IPS-18c (cell line): ENCODE data around the gene RALGPS1.
"Not testable (repeated sequence)": the region's sequence is repeated elsewhere in the genome, so short reads cannot be mapped to it uniquely, and the experiment has no call there.

Experiments
- H3K4me3 ChIP-seq: 2 replicates; pipeline ENCODE4 v1.7.0; 2013; ENCODE audit warnings: low read depth, mild to moderate bottlenecking, low read length, moderate library complexity; ENCODE audit not compliant: insufficient read depth
- H3K9me3 ChIP-seq: one replicate; pipeline ENCODE4 v1.6.1; 2013; ENCODE audit warnings: mild to moderate bottlenecking, low read length, moderate library complexity; ENCODE audit not compliant: control insufficient read depth, insufficient read depth

The RALGPS1 gene

DNA sequence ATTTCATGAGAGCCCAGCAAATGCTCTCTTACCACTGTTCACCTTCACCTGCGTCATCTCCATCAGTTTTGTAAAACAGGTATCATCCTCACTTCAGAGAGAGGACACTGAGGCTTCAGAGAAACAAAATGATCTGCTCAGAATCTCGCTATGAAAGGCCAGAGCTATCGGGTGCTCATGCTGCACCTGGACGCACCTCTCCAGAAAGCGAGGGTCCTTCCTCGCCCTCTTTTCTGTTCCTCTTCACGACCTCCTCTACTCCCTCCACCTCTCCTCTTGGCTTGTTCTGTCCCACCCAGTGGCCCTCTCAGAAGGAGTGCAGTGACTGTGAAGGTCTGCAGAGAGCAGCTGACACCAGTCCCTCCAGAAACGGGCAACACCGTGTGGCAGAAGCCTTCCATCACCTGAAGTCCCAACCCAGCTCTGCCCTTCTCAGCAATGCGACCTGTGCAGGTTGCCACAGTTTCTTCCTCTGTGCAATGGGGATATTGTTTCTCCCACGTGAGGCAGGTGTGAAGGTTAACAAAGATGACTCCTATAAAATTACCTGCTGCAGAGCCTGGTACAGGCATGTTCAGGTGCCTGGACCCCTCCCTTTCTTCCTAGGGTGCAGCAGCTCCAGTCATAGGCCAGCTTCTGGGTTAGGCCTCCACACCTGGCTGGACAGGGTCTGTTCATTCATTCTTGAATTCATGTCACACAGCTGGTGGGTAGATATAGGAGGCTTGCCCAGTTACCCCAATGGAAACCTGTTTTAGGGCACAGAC, 253.2 kb downstream of the RALGPS1 start:
- Histone ChIP-seq H3K9me3 (no peaks in the 10 kb centered on the region), H3K4me3 (no peak overlapping the region)

DNA sequence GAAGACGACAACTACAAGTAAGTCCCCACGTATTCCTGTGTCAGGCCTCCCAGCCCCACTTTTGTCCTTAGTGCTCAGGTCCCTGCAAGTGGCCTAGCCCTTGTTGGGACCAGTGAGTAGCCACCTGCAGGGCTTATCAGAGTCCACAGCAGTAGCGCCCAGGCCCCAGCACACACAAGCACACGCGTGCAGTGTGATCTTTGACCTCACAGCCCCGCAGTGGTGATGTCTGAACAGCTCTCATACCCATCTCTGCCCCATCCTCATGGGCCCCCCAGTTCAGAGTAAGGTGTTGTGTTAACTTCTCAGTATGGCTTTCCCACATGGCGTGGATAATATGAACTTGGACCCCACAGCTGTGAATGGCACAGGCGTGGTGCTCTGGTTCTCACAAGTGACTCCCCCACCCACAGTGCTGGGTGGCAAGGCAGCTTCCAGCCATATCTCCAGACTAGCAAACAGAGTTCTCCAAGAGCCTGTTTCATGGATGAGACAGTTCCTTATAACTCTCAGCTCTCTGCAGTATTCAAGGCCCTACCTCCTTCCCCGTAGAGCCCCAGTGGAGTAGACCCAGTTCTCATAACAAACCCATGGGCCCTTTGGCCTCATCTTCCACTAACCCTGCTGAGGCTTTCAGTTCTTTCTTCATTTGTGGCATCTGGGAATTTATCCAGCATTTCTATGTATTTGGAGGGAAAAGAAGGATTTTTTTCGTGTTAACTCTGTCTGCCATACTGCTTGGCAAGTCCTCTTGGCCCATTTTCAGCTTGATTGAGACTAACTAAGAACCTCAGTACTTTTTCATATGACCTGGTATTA, 254.4 kb downstream of the RALGPS1 start:
- Histone ChIP-seq H3K9me3 (no peaks in the 10 kb centered on the region), H3K4me3 (no peak overlapping the region)

DNA sequence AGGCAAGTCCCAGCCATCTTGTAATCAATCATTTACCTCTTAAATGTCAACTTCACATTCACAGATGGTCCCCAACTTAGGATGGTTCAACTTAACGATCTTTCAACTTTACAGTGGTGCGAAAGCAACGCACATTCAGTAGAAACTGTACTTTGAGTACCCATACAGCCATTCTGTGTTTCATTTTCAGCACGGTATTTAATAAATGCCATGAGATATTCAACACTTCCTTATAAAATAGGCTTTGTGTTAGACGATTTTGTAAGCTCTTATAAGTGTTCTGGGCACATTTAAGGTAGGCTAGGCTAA, 254.9 kb downstream of the RALGPS1 start:
- no peak overlapping the region for H3K4me3 ChIP-seq
- H3K9me3 ChIP-seq = no peaks in the 10 kb centered on the region

DNA sequence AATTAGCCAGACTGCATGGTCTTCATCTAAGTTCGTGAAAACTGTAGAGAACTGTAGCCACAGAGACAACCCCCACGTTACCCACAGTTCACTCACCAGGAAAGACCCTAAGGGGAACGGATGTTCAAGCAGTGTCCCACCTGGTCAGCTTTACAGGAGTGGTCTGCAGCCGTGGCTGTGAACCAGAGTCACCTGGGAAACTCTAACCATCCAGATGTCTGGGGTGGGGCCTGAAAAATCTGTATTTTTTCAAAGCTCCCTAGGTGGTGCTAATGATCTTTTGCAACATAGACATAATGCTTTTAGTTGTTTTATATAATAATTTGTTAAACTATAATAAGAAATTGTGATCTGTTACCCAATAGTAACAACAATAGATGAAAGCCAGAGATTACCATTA, 255.5 kb downstream of the RALGPS1 start:
- Histone ChIP-seq H3K4me3 (no peak overlapping the region), H3K9me3 (no peaks in the 10 kb centered on the region)

DNA sequence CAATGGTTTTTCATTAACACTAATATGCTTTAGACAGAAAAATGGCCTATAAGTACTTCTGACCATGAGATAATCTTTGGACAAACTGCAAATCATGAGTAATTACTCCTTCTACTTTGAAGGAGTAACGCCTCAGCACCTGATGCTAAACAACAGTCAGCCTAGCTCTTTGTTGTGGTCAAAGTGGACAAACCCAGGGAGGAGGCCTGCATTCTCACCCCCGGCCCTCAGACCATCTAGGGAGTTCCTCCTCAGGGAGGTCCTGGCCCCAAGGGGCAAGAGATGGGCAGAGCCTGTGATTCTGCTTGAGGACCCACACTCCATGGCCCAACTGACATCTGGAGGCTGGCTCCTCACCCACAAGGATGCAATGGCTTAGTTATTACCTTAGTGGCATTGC, 256.1 kb downstream of the RALGPS1 start:
- Histone ChIP-seq H3K4me3 (no peak overlapping the region), H3K9me3 (no peaks in the 10 kb centered on the region)

DNA sequence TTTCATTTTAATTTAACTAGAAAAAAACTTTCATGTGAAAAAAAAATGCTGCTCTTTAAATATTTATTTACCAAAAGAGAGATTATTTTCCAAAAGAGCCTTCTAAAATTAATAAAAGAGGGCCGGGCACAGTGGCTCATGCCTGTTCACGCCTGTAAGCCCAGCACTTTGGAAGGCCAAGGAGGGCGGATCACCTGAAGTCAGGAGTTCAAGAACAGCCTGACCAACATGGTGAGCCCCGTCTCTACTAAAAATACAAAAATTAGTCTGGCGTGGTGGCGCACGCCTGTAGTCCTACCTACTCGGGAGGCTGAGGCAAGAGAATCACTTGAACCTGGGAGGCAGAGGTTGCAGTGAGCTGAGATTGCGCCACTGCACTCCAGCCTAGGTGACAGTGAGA, 256.8 kb downstream of the RALGPS1 start:
- not testable (repeated sequence) for H3K9me3 ChIP-seq, H3K4me3 ChIP-seq

DNA sequence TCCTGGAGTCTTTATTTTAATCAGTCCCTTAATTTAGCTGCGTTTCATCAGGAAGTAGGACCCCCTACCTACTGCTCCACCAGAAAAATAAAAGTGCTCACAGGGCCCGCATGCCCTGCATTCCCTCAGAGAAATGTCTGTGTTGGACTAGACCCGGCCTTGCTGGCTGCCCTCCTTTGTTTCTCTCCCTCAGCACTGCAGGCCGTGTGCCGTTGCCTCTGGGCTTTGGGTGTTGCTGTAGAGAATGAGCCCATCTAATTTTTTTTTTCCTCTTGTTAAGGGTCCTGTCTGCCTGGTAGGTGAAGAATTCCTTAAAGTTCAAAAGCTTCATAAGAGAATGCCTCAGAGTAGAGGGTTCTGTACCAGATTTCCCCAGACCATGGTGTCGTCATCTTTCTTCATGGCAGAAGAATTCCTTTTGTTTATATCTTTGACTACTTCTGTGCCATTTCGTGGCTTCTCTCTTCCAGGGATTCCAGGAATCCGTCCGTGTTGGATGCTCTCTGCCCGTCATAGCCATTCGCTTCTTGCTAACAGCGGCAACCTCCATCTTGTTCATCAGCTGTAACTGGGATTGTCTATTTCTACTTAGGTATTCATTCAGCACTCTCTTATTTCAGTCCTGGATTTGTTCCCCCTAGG, 257.6 kb downstream of the RALGPS1 start:
- H3K4me3 ChIP-seq = no peak overlapping the region
- H3K9me3 ChIP-seq = no peaks in the 10 kb centered on the region

DNA sequence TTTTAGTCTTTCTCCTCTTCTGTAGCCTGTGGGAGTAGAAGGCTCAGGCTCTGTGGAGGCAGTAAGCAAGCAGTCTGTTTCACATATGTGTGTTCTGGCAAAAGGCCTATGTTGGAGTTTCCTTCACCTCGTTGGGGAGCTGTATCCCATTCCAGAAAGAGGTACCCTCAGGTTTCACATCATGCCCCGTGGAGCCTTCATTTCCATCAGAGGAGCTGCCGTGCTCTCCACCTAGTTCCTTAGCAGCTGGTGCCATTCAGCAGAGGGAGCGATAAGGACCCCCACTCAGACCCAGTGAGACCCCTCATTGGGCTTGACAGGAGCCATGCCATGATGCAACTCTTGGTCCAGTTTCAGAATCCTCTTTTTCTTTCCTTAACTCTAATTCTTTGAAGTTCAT, 258.5 kb downstream of the RALGPS1 start:
- Histone ChIP-seq H3K4me3 (no peak overlapping the region), H3K9me3 (no peaks in the 10 kb centered on the region)

DNA sequence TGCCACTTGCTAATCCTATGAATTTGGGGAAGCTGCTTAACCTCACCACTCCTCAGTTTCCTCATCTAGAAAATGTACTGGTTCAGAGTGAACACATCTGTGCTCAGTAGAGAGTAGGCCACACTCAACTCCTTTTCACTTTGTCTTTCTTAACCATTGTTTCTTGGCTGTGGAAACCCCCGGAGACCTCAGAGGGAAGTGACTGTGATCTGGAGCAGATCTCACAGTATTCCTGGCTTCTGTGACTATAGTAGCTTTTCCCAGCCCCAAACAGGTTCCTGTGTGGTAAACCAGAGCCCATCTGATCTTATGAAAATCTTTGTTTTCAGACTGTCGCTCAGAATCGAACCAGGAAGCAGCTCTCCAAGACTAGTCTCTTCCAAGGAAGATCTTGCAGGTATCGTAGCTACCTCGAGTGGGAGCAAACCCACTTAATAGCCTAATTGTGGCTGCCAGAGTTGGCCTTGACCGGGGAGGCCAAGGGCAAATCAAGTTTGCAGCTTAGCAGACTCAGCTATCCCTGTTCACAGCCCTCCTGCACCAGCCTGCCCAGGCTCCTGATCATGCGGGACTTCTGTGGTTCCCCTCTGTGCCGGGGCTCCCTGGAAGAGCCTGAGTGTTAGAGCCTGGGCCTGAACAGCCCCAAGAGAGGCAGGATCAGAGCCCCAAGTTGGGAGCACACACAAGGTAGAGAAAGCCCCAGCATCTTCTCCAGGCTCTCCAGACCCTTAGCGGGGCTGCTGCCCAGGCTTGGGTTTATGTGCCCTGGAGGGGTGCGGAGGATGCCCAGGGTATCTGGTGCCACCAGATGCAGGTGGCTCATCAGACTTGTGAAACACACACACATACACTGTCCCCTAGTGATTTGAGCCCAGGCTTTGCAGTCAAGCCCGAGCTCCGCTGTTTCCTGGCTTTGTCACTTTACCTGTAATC, 260.1 kb downstream of the RALGPS1 start:
- H3K4me3 ChIP-seq = no peak overlapping the region
- no peaks in the 10 kb centered on the region for H3K9me3 ChIP-seq

DNA sequence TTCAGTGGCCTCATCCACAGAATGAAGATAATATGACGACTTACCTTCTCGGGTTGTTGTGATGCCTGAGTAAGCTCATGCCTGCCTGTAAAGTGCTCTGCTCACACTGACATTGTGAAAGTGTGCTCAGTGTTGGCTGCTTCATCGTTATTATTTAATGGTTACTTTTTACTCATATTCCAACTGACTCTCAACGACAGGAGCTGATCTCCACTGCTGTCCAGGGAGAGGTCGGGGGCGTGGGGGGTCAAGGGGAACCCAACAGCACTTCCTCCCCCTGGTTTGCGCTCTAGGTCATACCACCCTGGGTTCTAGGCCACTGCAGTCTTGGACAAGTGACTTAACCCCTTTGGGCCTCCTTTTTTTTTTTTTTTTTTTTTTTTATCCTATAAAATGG, 260.7 kb downstream of the RALGPS1 start:
- no peaks in the 10 kb centered on the region for H3K9me3 ChIP-seq
- H3K4me3 ChIP-seq = no peak overlapping the region

DNA sequence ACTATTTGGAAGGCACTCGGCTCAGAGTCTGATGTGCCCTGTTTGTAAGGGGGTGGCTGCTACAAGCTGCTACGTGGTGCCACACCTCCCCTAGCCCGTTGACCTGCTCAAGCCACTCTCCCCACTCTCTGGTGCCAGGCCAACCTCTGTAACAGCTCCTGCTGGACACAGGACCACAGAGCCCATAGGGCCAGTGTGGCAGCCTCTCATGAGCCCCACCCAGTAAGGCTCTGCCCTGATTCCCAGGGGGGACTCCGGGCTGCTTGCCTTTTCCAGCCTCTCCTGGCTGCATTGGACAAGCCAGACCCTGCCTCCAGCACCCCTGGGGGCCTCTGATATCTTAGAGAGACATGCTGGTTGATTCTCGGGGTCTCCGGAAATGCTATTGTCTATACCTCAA, 261.2 kb downstream of the RALGPS1 start:
- no peaks in the 10 kb centered on the region for H3K9me3 ChIP-seq
- H3K4me3 ChIP-seq = no peak overlapping the region

DNA sequence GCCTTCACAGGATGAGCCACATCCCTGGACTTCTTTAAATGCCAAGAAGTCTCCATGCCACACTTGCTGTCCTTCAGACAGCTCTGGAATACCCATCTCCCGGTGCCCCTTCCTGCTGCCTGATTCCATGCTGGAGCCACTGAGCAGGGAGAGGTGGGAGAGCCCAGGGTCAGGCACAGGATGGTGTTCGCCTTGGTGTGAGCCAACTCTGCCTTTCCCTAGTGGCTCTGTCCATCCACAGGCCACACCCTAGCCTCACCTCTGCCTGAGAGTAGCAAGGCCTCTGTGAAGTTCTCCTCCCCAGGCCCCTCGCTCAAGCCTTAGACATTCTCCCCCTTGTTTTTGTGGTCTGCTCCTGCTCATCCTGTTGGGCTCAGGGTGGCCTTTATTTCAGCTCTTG, 262.0 kb downstream of the RALGPS1 start:
- no peak overlapping the region for H3K4me3 ChIP-seq
- H3K9me3 ChIP-seq = no peaks in the 10 kb centered on the region

DNA sequence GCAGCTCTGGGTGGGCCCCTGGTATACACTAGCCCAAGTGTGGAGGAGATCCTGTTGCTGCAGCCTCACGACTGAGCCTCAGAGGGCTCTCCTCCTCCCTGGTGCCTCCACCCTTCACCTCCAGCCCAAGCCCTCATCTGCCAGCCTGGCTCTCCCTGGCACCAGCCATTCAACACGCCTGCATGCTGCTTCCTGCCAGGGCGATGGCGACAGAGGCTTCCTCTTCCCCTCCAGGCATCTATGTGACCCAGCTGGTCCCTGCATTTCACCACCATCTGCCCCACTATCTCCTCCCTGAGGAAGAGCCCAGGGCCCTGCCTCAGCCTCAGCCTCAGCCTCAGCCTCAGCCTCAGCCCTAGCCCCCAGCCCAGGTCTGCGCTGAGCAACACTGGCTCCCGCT, 262.6 kb downstream of the RALGPS1 start:
- no peaks in the 10 kb centered on the region for H3K9me3 ChIP-seq
- no peak overlapping the region for H3K4me3 ChIP-seq

DNA sequence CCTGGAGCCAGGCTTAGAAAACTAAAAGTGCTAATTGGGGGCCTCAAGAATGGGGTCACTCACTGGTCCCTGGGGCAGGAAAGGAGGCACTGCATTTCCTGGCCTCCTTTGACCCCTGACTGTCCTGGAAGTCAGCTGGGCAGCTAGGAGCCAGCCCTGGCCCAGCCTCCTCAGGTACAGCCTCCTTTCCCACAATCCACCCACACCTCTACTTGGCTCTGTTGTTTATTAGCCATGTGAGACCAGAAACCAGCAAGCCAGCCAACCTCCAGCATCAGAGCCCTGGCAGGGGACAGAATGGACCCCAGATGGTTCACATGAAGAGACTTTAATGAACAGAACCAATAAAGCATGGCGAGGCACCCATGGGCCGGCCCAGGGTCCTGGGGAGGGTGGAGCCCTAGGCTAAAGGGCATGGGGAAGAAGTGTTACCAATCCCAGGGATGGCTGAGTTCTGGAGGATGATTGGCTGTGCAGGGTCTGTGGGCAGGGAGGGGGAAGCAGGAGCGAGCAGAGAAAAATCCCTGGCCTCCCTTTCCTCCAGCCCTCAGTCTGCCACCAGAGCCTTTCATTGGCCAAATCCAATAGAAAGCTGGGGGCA, 263.2 kb downstream of the RALGPS1 start:
- Histone ChIP-seq H3K9me3 (no peaks in the 10 kb centered on the region), H3K4me3 (no peak overlapping the region)

DNA sequence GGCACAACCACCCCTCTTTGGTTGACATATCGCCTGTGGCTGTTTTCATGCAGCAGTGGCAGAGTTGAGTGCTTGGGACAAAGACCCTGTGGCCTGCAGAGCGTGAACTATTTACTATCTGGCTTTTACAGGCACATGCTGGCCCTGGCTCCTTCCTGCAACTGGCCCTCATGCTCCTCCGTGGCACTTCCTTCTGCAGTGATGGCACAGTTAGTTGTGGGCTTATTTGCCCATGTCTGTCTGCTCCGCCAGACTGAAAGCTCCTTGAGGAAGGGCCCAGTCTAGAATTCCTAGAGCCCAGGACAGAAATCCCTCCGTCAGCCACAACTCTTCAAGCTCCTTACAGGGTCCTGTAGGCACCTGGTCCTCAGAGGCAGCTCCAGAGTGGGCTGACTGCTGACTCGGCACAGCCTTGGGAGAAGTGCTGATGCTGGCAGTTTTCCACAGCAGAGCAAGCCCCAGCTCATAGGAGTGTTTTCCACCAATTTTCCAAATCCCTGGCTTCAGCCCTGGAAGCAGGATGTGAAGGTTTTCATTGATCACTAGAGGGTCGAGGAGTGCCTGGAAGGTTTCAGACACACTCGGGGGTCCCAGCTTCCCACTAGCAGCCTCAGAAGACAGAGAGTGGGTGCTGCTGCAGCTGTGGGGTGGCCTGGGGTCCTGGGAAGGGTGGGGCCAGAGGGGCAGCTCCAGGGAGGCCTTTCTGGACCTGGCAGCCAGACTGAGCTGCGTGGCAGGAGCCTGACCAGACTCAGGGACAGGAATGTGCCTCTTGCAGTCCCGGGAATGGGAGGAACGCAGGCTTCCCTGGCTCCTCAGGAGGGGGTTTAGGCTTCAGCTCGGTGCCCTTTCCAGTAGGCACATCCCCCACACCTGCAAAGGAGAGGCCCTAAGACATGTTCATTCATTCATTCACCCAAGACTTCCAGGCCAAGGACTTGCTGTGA, 264.4 kb downstream of the RALGPS1 start:
- Histone ChIP-seq H3K4me3 (no peak overlapping the region), H3K9me3 (no peaks in the 10 kb centered on the region)
